ENCODE data around the gene FBXL12.
"Not testable (repeated sequence)": the region's sequence is repeated elsewhere in the genome, so short reads cannot be mapped to it uniquely, and the experiment has no call there.

The FBXL12 gene

GRCh38 chr19:9791552-9792205 lies 27.2 kb downstream of the FBXL12 start:
- Histone ChIP-seq H4K91ac (ENCODE audit: low read length) (no peak overlapping the region), H3K18ac (ENCODE audit: low read depth in 1 of 2, low read length in 2 of 2) (peak overlapping the region; percentile 88 to 92), H2BK15ac (ENCODE audit: low read depth, poor library complexity, severe bottlenecking) (peak overlapping the region; percentile 87), H3K27ac (ENCODE audit: low read length, poor library complexity, severe bottlenecking) (peak overlapping the region; percentile 93), H2AK5ac (ENCODE audit: low read length, severe bottlenecking) (no peak overlapping the region), H3K79me1 (replicated peaks; ENCODE audit: low read length, poor library complexity, severe bottlenecking) (peaks cover 4% of the 10 kb centered on the region), H2BK120ac (ENCODE audit: low read depth, low read length) (no peak overlapping the region), H3K9me3 (ENCODE audit: control insufficient read depth, low read length) (no peaks in the 10 kb centered on the region), H2AFZ (ENCODE audit: low read depth, low read length) (peak overlapping the region; percentile 90), H3K4me1 (ENCODE audit: control insufficient read depth, insufficient read depth, low read depth, low read length) (peaks cover 3% of the 10 kb centered on the region), H4K8ac (ENCODE audit: low read length) (peak overlapping the region; percentile 87), H3K23ac (ENCODE audit: low read length in 2 of 2) (no peak overlapping the region), H3K4me2 (ENCODE audit: low read length, poor library complexity, severe bottlenecking) (peak overlapping the region; percentile 57), H2BK5ac (ENCODE audit: low read depth, low read length, poor library complexity, severe bottlenecking) (peak overlapping the region; percentile 76), H3K9ac (ENCODE audit: low read length) (peak overlapping the region; percentile 78), H3K14ac (ENCODE audit: low read length in 2 of 2) (no peak overlapping the region), H3K27me3 (ENCODE audit: control insufficient read depth in 1 of 2, insufficient read depth in 1 of 2, low read length in 2 of 2) (no peaks in the 10 kb centered on the region), H3K4ac (ENCODE audit: low read depth in 1 of 2, low read length in 2 of 2) (no peak overlapping the region), H3K4me3 (ENCODE audit: insufficient read depth in 1 of 2, low read depth in 1 of 2, low read length in 2 of 2) (peak overlapping the region; percentile 75 to 79), H2BK12ac (ENCODE audit: low read length in 2 of 2) (peak overlapping the region in 1 of 2 experiments; percentile 77), H3K36me3 (ENCODE audit: control insufficient read depth in 1 of 2, insufficient read depth in 2 of 2, low read depth in 1 of 2, low read length in 2 of 2) (no peaks in the 10 kb centered on the region)
- 6% methylated on average over 33 of the region's 50 CpGs for WGBS
- DNase-seq, result peak; percentile 97

- not testable (repeated sequence) for H3K36me3 ChIP-seq (ENCODE audit: control insufficient read depth in 1 of 2, insufficient read depth in 2 of 2, low read depth in 1 of 2, low read length in 2 of 2); H2BK12ac ChIP-seq (ENCODE audit: low read length in 2 of 2); H3K79me1 ChIP-seq (replicated peaks; ENCODE audit: low read length, poor library complexity, severe bottlenecking); H2BK120ac ChIP-seq (ENCODE audit: low read depth, low read length); H2AK5ac ChIP-seq (ENCODE audit: low read length, severe bottlenecking); H3K14ac ChIP-seq (ENCODE audit: low read length in 2 of 2); H2AFZ ChIP-seq (ENCODE audit: low read depth, low read length); H3K9me3 ChIP-seq (ENCODE audit: control insufficient read depth, low read length); H4K91ac ChIP-seq (ENCODE audit: low read length); H3K18ac ChIP-seq (ENCODE audit: low read depth in 1 of 2, low read length in 2 of 2); H3K4me1 ChIP-seq (ENCODE audit: control insufficient read depth, insufficient read depth, low read depth, low read length); H4K8ac ChIP-seq (ENCODE audit: low read length); H2BK15ac ChIP-seq (ENCODE audit: low read depth, poor library complexity, severe bottlenecking); H3K23ac ChIP-seq (ENCODE audit: low read length in 2 of 2); H3K27me3 ChIP-seq (ENCODE audit: control insufficient read depth in 1 of 2, insufficient read depth in 1 of 2, low read length in 2 of 2); H3K27ac ChIP-seq (ENCODE audit: low read length, poor library complexity, severe bottlenecking); H2BK5ac ChIP-seq (ENCODE audit: low read depth, low read length, poor library complexity, severe bottlenecking); DNase-seq; H3K4me2 ChIP-seq (ENCODE audit: low read length, poor library complexity, severe bottlenecking); H3K4ac ChIP-seq (ENCODE audit: low read depth in 1 of 2, low read length in 2 of 2)
- 83% methylated on average over 6 of the region's 6 CpGs for WGBS
- Histone ChIP-seq H3K9ac (ENCODE audit: low read length) (peak overlapping the region; percentile 78), H3K4me3 (ENCODE audit: insufficient read depth in 1 of 2, low read depth in 1 of 2, low read length in 2 of 2) (peak overlapping the region in 1 of 2 experiments; percentile 79)
These were observed 27.9 kb downstream of the FBXL12 start for GRCh38 chr19:9791073-9791367.

DNA sequence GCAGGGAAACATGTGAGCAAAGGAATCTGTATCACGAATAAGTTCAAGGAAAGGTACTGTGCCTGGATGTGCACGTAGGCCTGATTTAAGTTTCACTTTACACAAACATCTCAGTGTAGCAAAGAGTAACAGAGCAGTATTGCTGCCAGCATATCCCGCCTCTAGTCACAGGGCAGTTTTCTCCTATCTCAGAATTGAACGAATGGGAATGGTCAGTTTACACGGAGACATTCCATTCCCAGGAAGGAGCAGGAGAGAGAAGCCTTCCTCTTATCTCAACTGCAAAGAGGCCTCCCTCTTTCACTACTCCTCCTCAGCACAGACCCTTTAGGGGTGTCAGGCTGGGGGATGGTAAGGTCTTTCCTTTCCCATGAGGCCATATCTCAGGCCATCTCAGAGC lies 29.3 kb downstream of the FBXL12 start:
- H2BK120ac ChIP-seq (ENCODE audit: low read depth, low read length); H2AK5ac ChIP-seq (ENCODE audit: low read length, severe bottlenecking); H3K4me1 ChIP-seq (ENCODE audit: control insufficient read depth, insufficient read depth, low read depth, low read length); H3K9me3 ChIP-seq (ENCODE audit: control insufficient read depth, low read length); H3K27ac ChIP-seq (ENCODE audit: low read length, poor library complexity, severe bottlenecking); H3K27me3 ChIP-seq (ENCODE audit: control insufficient read depth in 1 of 2, insufficient read depth in 1 of 2, low read length in 2 of 2); H3K4ac ChIP-seq (ENCODE audit: low read depth in 1 of 2, low read length in 2 of 2); H4K91ac ChIP-seq (ENCODE audit: low read length); H3K18ac ChIP-seq (ENCODE audit: low read depth in 1 of 2, low read length in 2 of 2); H2BK5ac ChIP-seq (ENCODE audit: low read depth, low read length, poor library complexity, severe bottlenecking); H3K23ac ChIP-seq (ENCODE audit: low read length in 2 of 2); H3K36me3 ChIP-seq (ENCODE audit: control insufficient read depth in 1 of 2, insufficient read depth in 2 of 2, low read depth in 1 of 2, low read length in 2 of 2); H3K79me1 ChIP-seq (replicated peaks; ENCODE audit: low read length, poor library complexity, severe bottlenecking); H4K8ac ChIP-seq (ENCODE audit: low read length); H3K4me2 ChIP-seq (ENCODE audit: low read length, poor library complexity, severe bottlenecking); H2BK12ac ChIP-seq (ENCODE audit: low read length in 2 of 2); H3K4me3 ChIP-seq (ENCODE audit: insufficient read depth in 1 of 2, low read depth in 1 of 2, low read length in 2 of 2); H2AFZ ChIP-seq (ENCODE audit: low read depth, low read length); H3K14ac ChIP-seq (ENCODE audit: low read length in 2 of 2); H2BK15ac ChIP-seq (ENCODE audit: low read depth, poor library complexity, severe bottlenecking): not testable (repeated sequence)
- DNase-seq, result peak; percentile 49
- H3K9ac ChIP-seq (ENCODE audit: low read length), result peak overlapping the region; percentile 50
- 51% methylated on average over 5 of the region's 5 CpGs for WGBS

- Histone ChIP-seq H3K27me3 (ENCODE audit: control insufficient read depth in 1 of 2, insufficient read depth in 1 of 2, low read length in 2 of 2) (no peaks in the 10 kb centered on the region), H3K9ac (ENCODE audit: low read length) (peak overlapping the region; percentile 50), H2BK120ac (ENCODE audit: low read depth, low read length) (no peak overlapping the region), H4K91ac (ENCODE audit: low read length) (no peak overlapping the region), H3K36me3 (ENCODE audit: control insufficient read depth in 1 of 2, insufficient read depth in 2 of 2, low read depth in 1 of 2, low read length in 2 of 2) (no peaks in the 10 kb centered on the region), H3K27ac (ENCODE audit: low read length, poor library complexity, severe bottlenecking) (no peak overlapping the region), H3K4me2 (ENCODE audit: low read length, poor library complexity, severe bottlenecking) (no peak overlapping the region), H3K18ac (ENCODE audit: low read depth in 1 of 2, low read length in 2 of 2) (no peak overlapping the region), H3K14ac (ENCODE audit: low read length in 2 of 2) (no peak overlapping the region), H3K9me3 (ENCODE audit: control insufficient read depth, low read length) (no peaks in the 10 kb centered on the region), H2AFZ (ENCODE audit: low read depth, low read length) (no peak overlapping the region), H2BK15ac (ENCODE audit: low read depth, poor library complexity, severe bottlenecking) (no peak overlapping the region), H3K79me1 (replicated peaks; ENCODE audit: low read length, poor library complexity, severe bottlenecking) (peaks cover 4% of the 10 kb centered on the region), H4K8ac (ENCODE audit: low read length) (peak overlapping the region; percentile 36), H2BK12ac (ENCODE audit: low read length in 2 of 2) (no peak overlapping the region), H3K23ac (ENCODE audit: low read length in 2 of 2) (no peak overlapping the region), H3K4ac (ENCODE audit: low read depth in 1 of 2, low read length in 2 of 2) (peak overlapping the region in 1 of 2 experiments; percentile 24), H3K4me1 (ENCODE audit: control insufficient read depth, insufficient read depth, low read depth, low read length) (peaks cover 7% of the 10 kb centered on the region), H2BK5ac (ENCODE audit: low read depth, low read length, poor library complexity, severe bottlenecking) (no peak overlapping the region), H2AK5ac (ENCODE audit: low read length, severe bottlenecking) (no peak overlapping the region), H3K4me3 (ENCODE audit: insufficient read depth in 1 of 2, low read depth in 1 of 2, low read length in 2 of 2) (no peak overlapping the region)
- DNase-seq, result no peak
- 81% methylated on average over 9 of the region's 11 CpGs for WGBS
These were observed 29.8 kb downstream of the FBXL12 start for GRCh38 chr19:9789066-9789465.

Data from mesenchymal stem cell (in vitro differentiated cells and primary cell).